Mammary epithelial cell (primary cell): ENCODE results near the gene AKAP8.

ENCODE experiments used
- EZH2 ChIP-seq: IDR thresholded peaks from 2 replicates; pipeline ENCODE4 v1.6.1; 2012; ENCODE audit warnings: low read length, inconsistent platforms, borderline replicate concordance
- TF ChIP-seq, protein P1 (sequence below), 2 donors: IDR thresholded peaks in 1 of 2; conservative IDR thresholded peaks in 1 of 2; 2 replicates each; pipeline ENCODE4 v1.5.1; 2011 to 2012; ENCODE audit warnings: inconsistent platforms in 2 of 2, low read length in 2 of 2, mild to moderate bottlenecking in 2 of 2, control low read depth in 1 of 2, low read depth in 1 of 2; ENCODE audit not compliant: insufficient read depth in 1 of 2; ENCODE audit errors: extremely low read depth in 1 of 2

DNA sequence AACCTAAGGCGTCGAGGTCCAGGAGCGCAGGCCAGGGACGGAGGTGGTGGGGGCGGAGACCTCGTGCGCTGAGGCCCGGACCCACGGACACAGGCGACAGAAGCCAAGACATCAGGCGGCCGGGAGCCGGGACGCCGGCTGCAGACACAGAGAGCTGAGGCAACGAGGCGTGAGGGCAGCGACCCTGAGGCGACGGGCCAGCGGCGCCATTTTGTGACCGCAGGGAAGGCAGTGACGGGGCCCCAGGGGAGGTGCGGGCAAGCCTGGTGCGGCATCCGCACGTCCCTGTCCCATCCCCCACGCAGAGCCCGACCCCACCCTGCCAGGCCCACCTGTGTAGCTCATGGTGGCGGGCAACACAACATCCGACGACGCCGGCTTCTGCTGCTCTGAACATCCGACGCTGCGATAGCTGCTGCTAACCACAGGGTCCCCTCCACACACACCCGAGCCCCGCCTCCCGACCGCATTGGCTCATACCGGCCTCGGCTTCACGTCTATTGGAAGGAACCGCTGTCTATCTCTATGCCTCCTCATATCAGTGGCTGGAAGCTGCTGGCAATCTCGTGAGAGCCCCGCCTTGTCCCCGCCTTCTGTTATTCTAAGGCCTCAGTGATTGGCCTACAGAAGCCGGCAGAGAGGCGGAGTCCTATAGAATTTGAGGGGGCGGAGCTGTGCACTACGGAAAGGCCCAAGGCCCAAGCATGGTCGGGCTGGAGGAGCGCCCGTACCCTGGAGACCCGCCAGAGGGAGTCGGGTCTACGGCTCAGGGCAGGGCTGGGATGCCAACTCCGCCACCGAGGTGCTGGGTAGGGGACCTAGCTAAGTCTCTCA, 39.2 kb upstream of the AKAP8 start, which contains the start of gene AKAP8L:
- TF ChIP-seq, protein P1, sequence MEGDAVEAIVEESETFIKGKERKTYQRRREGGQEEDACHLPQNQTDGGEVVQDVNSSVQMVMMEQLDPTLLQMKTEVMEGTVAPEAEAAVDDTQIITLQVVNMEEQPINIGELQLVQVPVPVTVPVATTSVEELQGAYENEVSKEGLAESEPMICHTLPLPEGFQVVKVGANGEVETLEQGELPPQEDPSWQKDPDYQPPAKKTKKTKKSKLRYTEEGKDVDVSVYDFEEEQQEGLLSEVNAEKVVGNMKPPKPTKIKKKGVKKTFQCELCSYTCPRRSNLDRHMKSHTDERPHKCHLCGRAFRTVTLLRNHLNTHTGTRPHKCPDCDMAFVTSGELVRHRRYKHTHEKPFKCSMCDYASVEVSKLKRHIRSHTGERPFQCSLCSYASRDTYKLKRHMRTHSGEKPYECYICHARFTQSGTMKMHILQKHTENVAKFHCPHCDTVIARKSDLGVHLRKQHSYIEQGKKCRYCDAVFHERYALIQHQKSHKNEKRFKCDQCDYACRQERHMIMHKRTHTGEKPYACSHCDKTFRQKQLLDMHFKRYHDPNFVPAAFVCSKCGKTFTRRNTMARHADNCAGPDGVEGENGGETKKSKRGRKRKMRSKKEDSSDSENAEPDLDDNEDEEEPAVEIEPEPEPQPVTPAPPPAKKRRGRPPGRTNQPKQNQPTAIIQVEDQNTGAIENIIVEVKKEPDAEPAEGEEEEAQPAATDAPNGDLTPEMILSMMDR (conservative IDR thresholded peaks at IDR 0.05 in 1 of 2, IDR thresholded peaks at IDR 0.05 in 1 of 2; ENCODE audit: extremely low read depth in 1 of 2, insufficient read depth in 1 of 2, low read depth in 1 of 2, low read length in 2 of 2), result peak; percentile 51 to 77
- TF ChIP-seq EZH2, result no peak
